H1 (cell line): ENCODE measurements around the gene PIK3R6. TPM values are rescaled to one million over a fixed set of nuclear protein-coding genes. Genes with fewer than 3 reads are reported as not detected.

Source experiments
- ATF3 ChIP-seq: IDR thresholded peaks from 2 replicates; pipeline ENCODE4 v1.6.1; 2011; ENCODE audit warnings: low read depth, mild to moderate bottlenecking, low read length; ENCODE audit not compliant: insufficient read depth
- CBX5 ChIP-seq: fragments of 300-800, 300-1000 bp; sonication (generic); IDR thresholded peaks from 2 replicates; pipeline ENCODE4 v1.7.1; 2016; ENCODE audit warnings: antibody characterized with exemption, low read length, low read depth
- polyA plus RNA-seq, 7 experiments: library from polyadenylated mRNA; depleted of rRNA in 3 of 7; stranded (reverse) in 5 of 7; unstranded in 2 of 7; fragments of >200 nt in 5 of 7; fragments of 200-250 nt in 2 of 7; gene quantifications; 1 replicate in 5 of 7; 2 replicates in 1 of 7; 4 replicates in 1 of 7; pipeline versions ENCODE4 v1.2.1 to v1.2.3, GENCODE V29; 2011 to 2013; ENCODE audit warnings: missing spikeins in 2 of 7, mixed read lengths in 2 of 7
- total RNA-seq: library from RNA; stranded (reverse); fragmentation: NEBNext Ultra II Directional; extraction: Animal tissue kit (Norgen Biotek cat#: 25700); gene quantifications from 2 replicates; pipeline ENCODE4 v1.2.1, GENCODE V29; 2021

Gene PIK3R6
- total and polyA plus RNA-seq, 2 of the 8 experiments (the other 6 are each of a cell fraction or from before 2014, with no cell fraction given) = 0.24 to 1.2 TPM

- TF ChIP-seq ATF3 = peak; percentile 58; the same call in 1 of the 2 replicates
- TF ChIP-seq CBX5 = no peak
- TF ChIP-seq, all 59 proteins: peak for 3
Observed at GRCh38 chr17:8837563-8838075, 29.9 kb downstream of the PIK3R6 start (continued).
